ENCODE measurements around the gene PLD6.
A peak's percentile ranks its signal among the peaks of the same experiment; 100 is the strongest.

PLD6 gene

DNA sequence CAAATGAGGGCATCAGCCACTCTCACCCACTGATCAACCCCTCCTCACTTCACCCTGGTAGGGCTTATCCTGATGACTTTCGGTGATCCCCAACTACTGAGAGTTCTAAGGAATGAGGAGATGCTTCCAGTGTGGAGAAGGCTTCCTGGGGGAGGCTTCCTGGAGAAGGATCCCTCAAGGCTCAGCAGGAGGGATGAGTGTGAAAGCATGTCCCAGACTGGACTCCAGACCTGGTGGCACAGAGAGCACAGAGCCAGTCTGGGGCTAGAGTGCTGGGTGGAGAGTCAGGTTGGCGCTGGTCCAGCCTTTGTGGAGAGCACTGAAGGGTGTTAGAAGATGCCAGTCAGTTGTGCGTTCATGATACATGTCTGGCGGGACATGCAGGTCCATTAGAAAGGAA is 53.7 kb downstream of the PLD6 start:
- DNase-seq: no peak

DNA sequence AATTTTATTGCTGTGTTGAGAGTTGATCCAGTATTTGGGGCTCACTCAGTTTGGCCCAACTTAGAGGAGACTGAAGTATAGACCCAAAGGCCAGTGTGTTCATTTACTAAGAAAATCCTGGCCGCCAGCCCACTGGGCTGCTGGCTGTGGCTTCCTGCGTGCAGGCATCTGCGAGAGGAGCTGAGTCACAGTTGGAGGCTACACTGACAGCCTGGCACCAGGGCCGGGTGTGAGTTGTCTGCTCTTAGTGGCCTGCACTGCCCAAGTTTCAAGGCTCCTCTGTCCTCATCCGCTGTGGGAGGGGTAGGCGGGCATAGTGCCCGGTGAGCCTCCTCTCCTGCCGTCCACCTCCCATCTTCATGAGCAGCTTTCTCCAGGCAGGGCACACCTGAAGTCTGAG is 54.2 kb downstream of the PLD6 start:
- DNase-seq: peak; percentile 91

DNA sequence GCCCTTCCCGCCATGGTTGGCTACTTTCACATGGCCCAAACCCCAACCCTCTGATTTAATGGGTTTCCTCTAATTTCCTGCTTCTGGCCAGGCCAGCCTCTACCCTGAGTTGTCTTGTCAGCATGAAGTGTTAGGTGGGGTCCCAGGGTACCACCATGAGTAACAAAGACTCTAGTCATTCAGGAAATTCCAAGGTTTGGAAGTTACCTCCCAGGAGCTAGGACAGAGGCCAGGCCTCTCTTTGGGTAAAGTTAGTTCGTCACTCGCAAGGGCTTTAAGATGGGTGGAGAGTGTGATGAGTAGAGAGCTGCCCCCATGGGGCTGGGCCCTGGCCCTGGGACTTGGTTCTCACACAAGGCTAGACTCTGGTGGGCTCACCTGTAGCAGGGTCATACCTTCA is 54.6 kb downstream of the PLD6 start:
- peak; percentile 62 for DNase-seq

DNA sequence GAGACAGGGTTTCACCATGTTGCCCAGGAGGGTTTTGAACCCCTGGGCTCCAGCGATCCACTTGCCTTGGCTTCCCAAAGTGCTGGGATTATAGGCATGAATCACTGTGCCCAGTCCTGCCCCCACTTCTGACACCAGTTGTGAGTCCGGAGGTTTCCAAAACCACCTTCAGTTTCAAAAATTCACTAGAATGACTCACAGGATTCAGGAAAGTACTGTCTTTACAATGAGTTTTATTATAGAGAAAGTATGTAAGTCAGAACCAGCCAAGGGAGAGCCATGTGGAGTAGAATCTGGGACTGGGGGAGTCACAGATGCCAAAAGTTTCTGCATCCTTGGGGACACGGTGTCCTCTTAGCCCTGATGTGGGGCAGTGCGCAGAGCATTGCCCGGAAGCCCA is 55.1 kb downstream of the PLD6 start:
- DNase-seq: peak; percentile 87
